Renal cortical epithelial cell (primary cell): ENCODE results near the gene HOXC4. TPM values are rescaled to one million over a fixed set of nuclear protein-coding genes. Genes with fewer than 3 reads are reported as not detected.
"Not testable (repeated sequence)": the region's sequence is repeated elsewhere in the genome, so short reads cannot be mapped to it uniquely, and the experiment has no call there.

Source experiments
- DNase-seq: peaks from one replicate; pipeline ENCODE4 v3.0.0-alpha.2; 2011; ENCODE audit warnings: low read depth
- total RNA-seq: library from RNA; depleted of rRNA; stranded (reverse); fragments of >200 nt; gene quantifications from 2 replicates; pipeline ENCODE4 v1.2.3, GENCODE V29; 2014

The HOXC4 gene
- total RNA-seq, 1 donor from 2014 or later = 1.5 TPM

GRCh38 chr12:54040148-54040494, 13.5 kb upstream of the HOXC4 start:
- peak; percentile 37 for DNase-seq

- DNase-seq = no peak
Observed at GRCh38 chr12:54040648-54041047, 13.0 kb upstream of the HOXC4 start.

GRCh38 chr12:54041097-54041690, 12.4 kb upstream of the HOXC4 start:
- no peak for DNase-seq

GRCh38 chr12:54042033-54042432, 11.6 kb upstream of the HOXC4 start:
- DNase-seq = not testable (repeated sequence)

GRCh38 chr12:54042970-54043853, 10.4 kb upstream of the HOXC4 start:
- no peak for DNase-seq

- DNase-seq = no peak
Observed at GRCh38 chr12:54044425-54045103, 9.1 kb upstream of the HOXC4 start.

- DNase-seq = no peak
Observed at GRCh38 chr12:54045401-54045800, 8.2 kb upstream of the HOXC4 start.

- no peak for DNase-seq
Observed at GRCh38 chr12:54045868-54046521, 7.6 kb upstream of the HOXC4 start.

GRCh38 chr12:54046809-54047159, 6.9 kb upstream of the HOXC4 start:
- no peak for DNase-seq

GRCh38 chr12:54047160-54047963, 6.3 kb upstream of the HOXC4 start:
- no peak for DNase-seq

- DNase-seq = no peak
Observed at GRCh38 chr12:54047964-54048303, 5.7 kb upstream of the HOXC4 start.

- DNase-seq = no peak
Observed at GRCh38 chr12:54048406-54049093, 5.1 kb upstream of the HOXC4 start.

GRCh38 chr12:54049108-54049507, 4.5 kb upstream of the HOXC4 start:
- DNase-seq = no peak

- DNase-seq = no peak
Observed at GRCh38 chr12:54050482-54050810, 3.2 kb upstream of the HOXC4 start.

- peak; percentile 31 for DNase-seq
Observed at GRCh38 chr12:54051026-54051842, 2.4 kb upstream of the HOXC4 start.

GRCh38 chr12:54051874-54052437, 1.7 kb upstream of the HOXC4 start:
- no peak for DNase-seq

- peak; percentile 62 for DNase-seq
Observed at GRCh38 chr12:54052438-54053002, 1.1 kb upstream of the HOXC4 start.

- no peak for DNase-seq
Observed at GRCh38 chr12:54053003-54053750, 458 bp upstream of the HOXC4 start.

- no peak for DNase-seq
Observed at GRCh38 chr12:54054742-54055194, 1.1 kb downstream of the HOXC4 start.
